Measurements from ENCODE around the gene SLC25A11.

DNA sequence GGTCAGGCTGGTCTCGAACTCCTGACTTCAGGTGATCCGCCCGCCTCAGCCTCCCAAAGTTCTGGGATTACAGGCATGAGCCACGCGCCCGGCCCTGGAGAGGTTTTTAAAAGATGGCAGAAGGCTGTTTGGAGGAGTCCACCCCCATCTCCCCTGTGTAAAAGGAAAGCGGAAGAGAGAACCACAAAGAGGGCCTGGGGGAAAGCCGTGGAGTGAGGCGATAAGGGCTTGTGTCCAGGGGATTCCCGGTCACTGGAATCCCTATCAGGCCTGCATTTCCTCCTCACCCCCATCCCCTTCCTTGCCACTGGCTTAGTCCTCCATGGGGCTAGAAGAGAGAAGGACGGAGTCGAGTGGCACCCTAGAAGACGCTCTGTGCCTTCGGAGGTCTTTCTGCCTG lies 7.9 kb downstream of the SLC25A11 start, which contains the start of gene GP1BA:
- TF ChIP-seq POLR2A (IDR thresholded peaks at IDR 0.05; ENCODE audit: low read depth, low read length), result no peak
- no peak for TF ChIP-seq POLR2AphosphoS5 (IDR thresholded peaks at IDR 0.05; ENCODE audit: low read depth, low read length)

Data from GM12892 (cell line).